HG03558 (cell line): ENCODE results near the gene VDAC2.

Experiments
- ATAC-seq: cut with Tn5 transposase; IDR thresholded peaks from one replicate; pipeline ENCODE4 v1.9.1; 2021; ENCODE audit warnings: moderate number of reproducible peaks; ENCODE audit not compliant: unreplicated experiment; ENCODE audit errors: extremely low read depth

VDAC2 gene

DNA sequence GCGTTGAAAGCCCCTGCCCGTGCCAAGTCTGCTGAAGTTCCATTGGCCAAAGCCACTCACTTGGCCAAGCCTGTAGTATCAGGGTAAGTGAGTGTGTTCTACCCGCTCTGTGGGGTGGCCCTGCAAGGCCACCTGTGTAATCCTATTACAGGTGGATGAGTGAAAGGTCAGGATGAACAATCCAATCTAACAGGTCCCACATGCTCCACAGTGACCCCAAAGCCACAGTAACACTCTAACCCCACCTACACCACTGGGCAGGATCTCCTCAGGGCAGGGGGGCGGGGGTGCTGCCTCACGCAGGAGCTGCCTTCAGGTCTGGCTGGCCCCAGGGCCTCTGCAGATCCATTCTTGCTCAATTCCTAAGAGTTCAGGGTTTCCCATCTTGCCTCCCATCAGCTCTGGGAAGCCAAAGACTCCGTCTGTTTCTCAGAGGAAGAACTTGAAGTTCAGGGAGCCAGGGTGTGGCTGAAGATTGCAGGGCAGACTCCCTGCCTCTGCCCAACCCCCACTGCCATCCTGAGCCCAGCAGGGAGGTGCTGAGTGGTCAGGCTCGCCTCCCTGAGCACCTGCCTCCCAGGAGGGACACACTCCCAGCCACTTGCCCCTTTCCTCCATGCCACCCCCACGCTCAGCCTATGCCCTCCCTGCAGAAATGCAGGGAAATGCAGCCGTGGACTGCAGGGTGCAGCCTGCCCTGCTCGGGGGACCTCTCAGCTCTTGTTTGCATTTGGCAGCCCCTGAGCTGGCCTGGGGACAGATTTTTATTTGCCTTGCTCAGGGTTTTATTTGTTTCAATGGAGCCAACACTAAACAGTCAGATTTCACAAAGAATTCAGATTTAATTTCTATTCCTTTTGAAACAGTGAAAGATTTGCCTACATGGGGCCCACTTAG is 35.0 kb downstream of the VDAC2 start:
- no peak for ATAC-seq

DNA sequence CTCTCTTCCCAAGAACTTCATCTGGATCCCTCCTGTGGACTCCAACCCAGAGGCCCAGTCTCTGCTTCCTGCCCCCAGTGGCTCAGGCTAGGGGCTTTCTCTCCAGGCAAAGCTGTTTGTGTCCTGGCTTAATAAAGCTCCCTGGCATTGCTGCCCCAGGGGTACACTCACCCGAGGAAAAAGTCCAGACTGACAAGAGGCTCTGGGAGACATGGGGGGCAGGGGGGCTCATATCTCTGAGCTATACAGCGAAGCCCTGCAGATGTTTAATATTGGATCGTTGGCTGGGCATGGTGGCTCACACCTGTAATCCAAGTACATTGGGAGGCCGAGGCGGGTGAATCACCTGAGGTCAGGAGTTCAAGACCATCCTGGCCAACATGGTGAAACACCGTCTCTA is 35.9 kb downstream of the VDAC2 start:
- no peak for ATAC-seq

DNA sequence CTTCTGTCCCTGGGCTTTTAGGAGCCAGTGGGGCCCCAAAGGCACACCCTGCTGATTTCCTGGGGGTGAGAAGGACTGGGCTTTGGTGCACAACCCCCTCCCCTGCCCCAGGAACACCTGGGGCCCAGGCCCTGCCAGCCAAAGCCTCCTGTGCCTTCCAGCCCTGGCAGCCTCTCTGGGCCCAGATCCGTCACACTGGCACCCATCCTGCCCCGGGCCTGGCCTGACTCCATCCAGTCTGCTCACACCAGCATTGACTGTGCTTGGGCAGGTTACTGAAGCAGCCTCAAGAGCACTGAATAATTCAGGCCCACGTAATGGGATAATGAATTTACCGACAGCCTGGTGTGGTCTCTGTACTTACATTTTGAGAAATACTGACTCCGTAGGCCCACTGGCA is 37.2 kb downstream of the VDAC2 start:
- no peak for ATAC-seq

DNA sequence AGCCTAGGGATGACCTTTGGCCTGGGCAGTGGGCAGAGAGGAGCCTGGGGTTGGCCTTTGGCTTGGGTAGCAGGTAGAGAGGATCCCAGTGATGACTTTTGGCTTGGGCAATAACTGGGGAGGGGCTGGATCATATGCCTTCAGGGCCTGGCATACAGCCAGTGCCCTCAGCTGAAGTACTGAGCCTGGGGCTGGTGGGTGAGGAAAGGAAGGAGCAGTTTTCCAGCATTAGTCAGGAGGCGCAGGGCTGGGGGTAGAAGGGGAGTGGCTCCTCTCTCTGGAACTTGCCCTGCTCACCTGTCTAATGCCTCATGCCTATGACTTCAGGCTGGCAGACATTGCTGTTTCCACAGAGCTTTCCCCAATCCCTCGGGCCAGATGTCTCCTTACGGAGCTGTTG is 40.3 kb downstream of the VDAC2 start:
- ATAC-seq = no peak

DNA sequence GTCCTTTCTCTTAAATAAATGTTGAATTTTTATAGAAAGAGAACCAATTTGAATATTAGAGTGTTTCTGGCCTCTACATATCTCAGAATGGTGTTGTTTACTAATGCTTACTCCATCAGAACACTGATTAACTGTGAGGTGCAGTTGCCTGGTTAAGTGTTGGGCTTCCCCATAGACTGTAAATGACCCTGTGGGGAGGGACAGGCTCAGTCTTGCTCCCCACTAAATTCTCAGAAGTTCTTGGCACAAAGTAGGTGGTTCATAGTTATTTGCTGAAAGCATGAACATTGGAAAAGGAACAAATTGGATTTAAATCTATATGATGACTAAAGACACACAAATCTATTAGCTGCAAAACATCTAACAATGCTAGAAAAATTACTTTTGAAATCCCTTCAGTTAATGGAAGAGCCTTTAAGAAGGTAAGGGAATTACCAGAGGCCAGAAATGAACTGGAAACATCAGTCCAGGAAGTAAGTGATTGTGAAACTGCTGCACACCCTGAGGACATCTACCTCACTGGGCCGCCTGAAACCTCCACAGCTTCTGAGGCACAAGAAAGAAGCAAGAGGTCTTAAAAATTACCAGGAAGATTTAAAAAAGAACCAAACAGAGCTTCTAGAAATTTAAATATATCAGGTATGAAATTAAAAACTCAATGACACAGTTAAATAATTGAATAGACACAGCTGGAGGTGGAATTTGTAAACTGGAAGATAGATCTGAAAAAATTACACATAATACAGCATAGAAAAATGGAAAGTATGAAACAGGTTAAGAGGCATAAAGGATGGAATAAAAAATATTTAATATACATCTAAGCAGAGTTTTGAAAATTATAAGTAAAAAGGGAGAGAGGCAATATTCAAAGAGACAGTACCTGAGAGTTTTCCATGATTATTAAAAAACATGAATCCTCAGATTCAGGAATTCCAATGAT is 43.0 kb downstream of the VDAC2 start:
- ATAC-seq = no peak

DNA sequence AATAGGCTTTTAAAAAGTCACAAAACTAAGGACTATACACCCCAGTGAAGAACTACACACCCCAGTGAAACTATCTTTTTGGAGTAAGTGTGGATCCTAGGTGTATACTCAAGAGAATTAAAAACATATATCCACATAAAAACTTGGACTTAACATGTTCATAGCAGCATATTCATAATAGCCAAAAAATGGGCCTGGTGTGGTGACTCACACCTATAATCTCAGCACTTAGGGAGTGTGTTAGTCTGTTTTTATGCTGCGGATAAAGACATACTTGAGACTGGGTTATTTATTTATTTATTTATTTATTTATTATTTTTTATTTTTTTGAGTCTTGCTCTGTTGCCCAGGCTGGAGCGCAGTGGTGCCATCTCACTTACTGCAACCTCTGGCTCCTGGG is 44.1 kb downstream of the VDAC2 start:
- no peak for ATAC-seq

DNA sequence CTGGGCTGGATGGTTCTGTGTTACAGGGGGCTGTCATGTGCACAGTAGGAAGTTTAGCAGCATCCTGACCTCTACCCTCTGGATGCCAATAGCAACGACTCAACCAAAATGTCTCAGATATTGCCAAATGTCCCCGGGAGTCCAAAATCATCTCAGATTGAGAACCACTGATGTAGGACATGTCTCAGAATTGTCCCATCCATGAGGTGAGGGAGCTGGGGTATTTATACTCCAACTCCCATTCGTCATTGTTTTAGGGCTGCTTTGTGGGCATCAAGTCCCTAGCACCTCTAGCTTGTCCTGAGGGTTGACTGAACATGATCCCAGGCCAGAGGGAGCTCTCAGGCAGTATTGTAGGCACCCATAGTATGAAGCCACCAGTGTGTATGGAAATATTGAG is 50.4 kb downstream of the VDAC2 start:
- ATAC-seq = no peak

DNA sequence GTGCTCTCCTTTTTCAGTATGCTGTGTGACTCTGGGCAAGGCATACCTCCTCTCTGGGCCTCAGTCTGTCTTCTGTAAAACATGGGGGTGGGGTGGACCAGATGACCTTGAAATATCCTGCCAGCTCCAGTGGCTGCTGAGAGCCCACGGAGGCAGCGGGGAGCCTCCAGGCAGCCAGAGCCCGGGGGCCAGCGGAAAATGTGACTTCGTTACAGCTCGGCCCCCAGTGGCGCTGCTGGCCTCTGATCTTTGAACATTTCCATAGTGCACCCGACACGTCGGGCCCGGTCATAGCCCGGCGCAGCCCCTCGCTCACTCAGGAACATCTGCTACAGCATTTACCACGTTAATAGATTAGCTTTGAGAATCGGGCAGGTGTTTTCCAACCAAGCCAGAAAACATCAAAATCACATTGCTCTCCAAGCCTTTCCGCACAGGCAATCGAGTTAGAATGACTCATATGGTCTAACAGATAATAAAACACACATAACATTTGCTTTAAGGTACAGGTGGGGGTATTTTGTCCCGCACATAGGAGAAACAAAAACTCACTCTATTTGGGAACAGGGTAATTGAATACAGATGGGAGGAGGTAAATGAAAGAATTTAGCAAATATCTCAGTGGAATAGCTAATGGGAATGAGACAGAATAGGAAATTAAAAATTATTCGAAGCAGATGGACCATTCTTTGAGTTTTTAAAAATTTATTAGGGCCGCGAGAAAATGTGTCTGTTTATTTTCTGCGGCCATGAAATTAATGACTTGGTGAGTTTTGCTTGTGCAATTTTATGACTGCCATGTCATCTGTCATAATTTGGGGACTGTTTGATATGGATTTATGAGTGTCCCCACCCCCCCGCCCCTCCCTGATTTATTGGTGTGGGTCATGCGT is 51.5 kb downstream of the VDAC2 start:
- no peak for ATAC-seq

DNA sequence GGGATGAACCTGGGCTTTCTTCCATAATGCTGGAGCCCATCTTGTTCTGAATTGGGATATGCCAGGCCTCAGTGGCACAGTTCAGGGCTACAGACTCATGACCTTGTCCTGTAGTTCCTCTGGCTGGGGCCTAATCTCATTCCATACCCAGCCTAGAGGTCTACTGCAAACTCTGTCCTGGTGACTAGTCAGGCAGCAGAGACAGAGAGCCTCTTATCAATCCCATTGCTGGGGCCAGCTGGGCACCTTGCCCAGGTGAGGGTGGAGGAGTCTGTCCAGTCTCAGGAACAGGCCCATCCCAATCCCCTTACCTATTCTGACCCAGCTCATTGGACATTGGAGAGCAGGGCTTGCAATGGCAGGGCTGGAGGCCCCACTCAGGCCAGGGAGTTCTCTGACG is 53.2 kb downstream of the VDAC2 start:
- no peak for ATAC-seq

DNA sequence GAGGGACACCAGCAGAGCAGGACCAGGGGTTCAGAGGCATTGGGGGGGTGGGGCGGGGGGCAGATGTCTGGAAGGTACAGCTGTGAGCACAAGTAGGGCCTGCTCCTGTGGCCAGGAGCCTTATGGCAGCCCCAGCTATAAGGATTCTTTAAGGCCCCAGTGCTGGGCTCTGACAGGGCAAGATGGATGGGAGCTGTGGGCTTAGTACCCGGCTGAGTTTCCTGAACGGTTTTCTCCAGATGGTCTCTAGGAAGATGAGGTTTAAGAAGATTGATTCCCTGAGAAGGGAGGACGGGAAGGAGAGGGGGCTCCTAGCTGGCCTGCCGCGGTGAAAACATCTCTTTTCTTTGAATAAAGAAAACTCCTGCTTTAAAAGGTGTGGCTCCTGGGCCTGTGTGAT is 55.3 kb downstream of the VDAC2 start:
- ATAC-seq = no peak

DNA sequence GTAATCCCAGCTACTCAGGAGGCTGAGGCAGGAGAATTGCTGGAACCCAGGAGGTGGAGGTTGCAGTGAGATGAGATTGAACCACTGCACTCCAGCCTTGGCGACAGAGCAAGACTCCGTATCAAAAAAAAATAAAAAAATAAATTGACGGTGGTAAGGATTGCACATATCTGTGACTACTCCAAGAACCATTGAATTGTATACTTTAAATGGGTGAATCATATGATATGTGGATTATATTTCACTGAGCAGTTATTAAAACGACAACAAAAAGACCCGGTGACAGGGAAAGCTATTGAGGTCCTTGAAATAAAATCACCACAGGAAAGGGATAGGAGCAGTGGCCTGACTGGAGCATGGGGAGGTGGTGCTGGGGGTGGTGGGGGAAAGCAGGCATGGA is 56.3 kb downstream of the VDAC2 start:
- ATAC-seq = no peak

DNA sequence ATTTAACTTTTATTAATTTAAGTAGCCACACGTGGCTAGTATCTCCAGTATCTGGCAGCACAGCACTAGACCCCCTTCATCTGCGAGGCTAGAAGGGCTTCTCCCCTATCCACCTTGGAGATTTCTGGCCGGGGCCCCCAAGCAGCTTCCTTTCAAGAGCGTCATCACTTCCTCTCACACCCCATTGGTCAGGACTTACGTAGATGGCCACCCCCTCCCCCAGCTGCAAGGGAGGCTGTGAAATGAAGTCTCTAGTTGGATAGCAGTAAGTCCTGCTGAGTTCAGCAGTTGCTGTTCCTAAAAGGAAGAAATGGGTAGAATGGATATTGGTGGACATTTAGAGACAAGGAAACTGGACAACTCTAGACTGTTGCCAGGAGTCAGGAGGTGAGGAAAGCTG is 59.0 kb downstream of the VDAC2 start:
- no peak for ATAC-seq

DNA sequence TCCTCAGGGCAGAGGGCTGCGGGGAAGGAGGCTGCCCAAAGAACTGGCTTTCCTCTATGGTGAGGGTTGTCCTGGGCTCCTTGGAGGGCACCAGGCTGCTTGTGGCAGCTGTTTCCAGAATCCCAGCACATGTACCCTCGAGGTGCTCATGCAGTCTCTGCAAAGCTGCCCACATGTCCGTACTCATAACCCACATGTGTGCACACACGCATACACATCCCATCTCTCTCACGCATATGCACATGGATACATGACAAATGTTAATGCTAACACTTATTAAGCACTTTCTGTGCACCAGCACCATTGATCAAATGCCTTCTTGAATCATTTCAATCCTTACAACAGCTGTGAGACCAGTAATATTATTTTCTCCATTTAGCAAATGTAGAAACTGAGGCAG is 61.5 kb downstream of the VDAC2 start:
- no peak for ATAC-seq

DNA sequence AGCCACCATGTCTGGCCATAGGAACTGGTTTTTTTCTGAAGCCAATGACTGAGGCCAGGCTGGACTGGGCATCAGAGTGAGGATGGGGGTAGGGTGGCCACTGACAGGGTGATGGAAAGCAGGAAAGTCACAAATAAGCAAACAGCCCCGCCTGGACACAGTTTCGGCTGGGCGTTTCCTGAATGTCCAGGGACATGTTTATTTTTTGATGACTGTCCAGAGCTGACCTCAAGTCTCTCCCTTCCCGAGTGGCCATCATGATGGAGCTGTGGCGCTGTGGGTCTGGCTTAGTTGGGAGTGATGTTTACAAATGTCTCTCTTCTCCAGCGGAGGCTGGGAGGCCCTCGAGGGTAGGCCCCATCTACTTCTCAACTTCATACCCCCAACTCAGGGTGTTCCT is 62.3 kb downstream of the VDAC2 start:
- no peak for ATAC-seq

DNA sequence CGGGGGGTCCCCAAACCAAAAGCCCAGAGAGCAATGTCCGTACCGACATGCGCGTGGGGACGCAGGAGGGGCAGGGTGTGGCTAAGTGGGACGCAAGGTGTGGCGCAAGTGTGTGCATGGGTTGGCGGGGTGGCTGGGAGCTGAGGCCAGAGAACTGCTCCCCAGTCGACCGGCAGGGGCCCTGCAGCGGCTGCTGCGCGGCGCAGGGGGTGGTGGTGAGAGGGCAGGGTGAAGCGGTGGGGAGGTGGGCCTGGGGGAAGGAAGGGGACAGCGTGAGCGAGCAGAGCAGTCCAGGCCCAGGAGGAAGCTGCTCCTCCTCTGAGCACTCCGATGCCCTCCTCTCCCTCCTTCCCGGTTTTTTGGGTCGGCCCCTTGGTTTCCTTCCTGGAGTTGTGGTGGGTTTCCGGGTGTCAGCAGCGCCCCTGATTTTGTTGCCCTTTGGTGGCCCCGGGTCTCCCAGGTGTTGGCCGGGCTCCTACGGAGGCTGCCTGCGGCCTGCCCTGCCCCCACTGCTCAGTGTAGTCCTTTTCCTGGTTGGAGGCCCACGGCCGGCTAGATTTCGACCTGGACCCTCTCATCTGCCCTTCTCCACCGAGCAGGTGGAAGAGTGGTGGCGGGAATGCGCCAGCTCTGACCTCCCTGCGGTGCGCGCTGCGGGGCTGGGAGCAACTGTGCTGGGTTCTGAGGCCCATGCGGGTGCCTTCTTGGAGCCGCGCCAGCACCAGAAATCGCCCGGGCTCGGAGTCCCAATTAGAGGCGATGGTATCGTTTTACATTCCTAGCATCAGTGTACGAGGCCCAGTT is 65.7 kb downstream of the VDAC2 start:
- ATAC-seq = no peak

DNA sequence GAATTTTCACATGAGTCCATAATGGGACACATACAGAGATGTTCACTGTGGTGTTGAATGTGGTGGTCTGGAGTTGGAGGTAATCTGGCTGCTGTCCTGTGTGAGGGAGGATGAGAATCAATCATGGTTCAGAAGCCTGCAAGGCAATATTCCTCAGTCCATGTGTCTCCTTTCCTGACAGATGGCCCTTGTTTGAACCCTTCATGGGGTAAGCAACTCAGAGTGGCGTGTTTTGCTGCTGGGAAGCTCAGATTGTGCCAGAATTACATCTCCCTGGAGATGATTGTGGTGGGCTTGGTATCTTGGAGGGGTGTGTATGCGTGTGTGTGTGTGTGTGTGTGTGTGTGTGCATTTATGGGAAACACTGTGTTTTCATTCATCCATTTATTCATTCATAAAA is 69.6 kb downstream of the VDAC2 start:
- ATAC-seq = no peak
